SK-N-SH treated with all-trans-retinoic acid at 6 μM for 48 hours (cell line): ENCODE measurements around the gene RET.

ENCODE experiments used
- ATAC-seq: fragments of 200-7000 bp; cut with Tn5 transposase; 3 replicates; pipeline ENCODE4 v1.9.1; 2020; ENCODE audit warnings: mild to moderate bottlenecking, moderate library complexity
- ARNTL ChIP-seq: fragments of 450-650 bp; formaldehyde crosslinking; IDR thresholded peaks from 2 replicates; pipeline ENCODE4 v1.5.0; 2020; ENCODE audit warnings: low read depth, mild to moderate bottlenecking, moderate library complexity, borderline replicate concordance
- BACH2 ChIP-seq: fragments of 250-450 bp; sonication (Bioruptor Pico); IDR thresholded peaks from 2 replicates; pipeline ENCODE4 v1.9.0; 2021; ENCODE audit warnings: mild to moderate bottlenecking, borderline replicate concordance
- CREB5 ChIP-seq: fragments of 250-450 bp; sonication (Bioruptor Pico); IDR thresholded peaks from 2 replicates; pipeline ENCODE4 v1.5.1; 2020; ENCODE audit warnings: low read depth, mild to moderate bottlenecking, moderate library complexity
- CSDC2 ChIP-seq: fragments of 250-450 bp; sonication (Bioruptor Pico); IDR thresholded peaks from 2 replicates; pipeline ENCODE4 v1.5.0; 2020; ENCODE audit warnings: mild to moderate bottlenecking, moderate library complexity
- CSRNP3 ChIP-seq: fragments of 250-450 bp; sonication (Bioruptor Pico); IDR thresholded peaks from 2 replicates; pipeline ENCODE4 v1.5.1; 2021; ENCODE audit warnings: mild to moderate bottlenecking, moderate library complexity
- ESRRG ChIP-seq: fragments of 250-450 bp; sonication (Bioruptor Pico); IDR thresholded peaks from 2 replicates; pipeline ENCODE4 v1.6.1; 2021; ENCODE audit warnings: mild to moderate bottlenecking
- GLIS3 ChIP-seq: fragments of 250-450 bp; sonication (Bioruptor Pico); IDR thresholded peaks from 2 replicates; pipeline ENCODE4 v1.5.0; 2020; ENCODE audit warnings: mild to moderate bottlenecking, moderate library complexity
- ISL1 ChIP-seq: fragments of 250-450 bp; sonication (Bioruptor Pico); IDR thresholded peaks from 2 replicates; pipeline ENCODE4 v2.1.2; 2022; ENCODE audit warnings: mild to moderate bottlenecking, moderate library complexity
- OSR1 ChIP-seq: fragments of 250-450 bp; sonication (Bioruptor Pico); IDR thresholded peaks from 2 replicates; pipeline ENCODE4 v1.8.0; 2022; ENCODE audit warnings: moderate library complexity, mild to moderate bottlenecking, inconsistent platforms
- PATZ1 ChIP-seq: fragments of 250-450 bp; sonication (Bioruptor Pico); IDR thresholded peaks from 2 replicates; pipeline ENCODE4 v1.8.0; 2020; ENCODE audit warnings: mild to moderate bottlenecking, moderate library complexity, borderline replicate concordance
- PPARA ChIP-seq: fragments of 250-450 bp; sonication (Bioruptor Pico); IDR thresholded peaks from 2 replicates; pipeline ENCODE4 v1.5.0; 2020; ENCODE audit warnings: mild to moderate bottlenecking, borderline replicate concordance
- RARB ChIP-seq: fragments of 250-450 bp; sonication (Bioruptor Pico); IDR thresholded peaks from 2 replicates; pipeline ENCODE4 v1.8.0; 2021; ENCODE audit warnings: mild to moderate bottlenecking, moderate library complexity
- TCF4 ChIP-seq: fragments of 250-450 bp; sonication (Bioruptor Pico); IDR thresholded peaks from 2 replicates; pipeline ENCODE4 v1.8.0; 2021; ENCODE audit warnings: mild to moderate bottlenecking, moderate library complexity, borderline replicate concordance
- TOX ChIP-seq: fragments of 250-450 bp; sonication (Bioruptor Pico); IDR thresholded peaks from 2 replicates; pipeline ENCODE4 v1.8.0; 2021; ENCODE audit warnings: mild to moderate bottlenecking, moderate library complexity, borderline replicate concordance
- TSHZ2 ChIP-seq: fragments of 250-450 bp; sonication (Bioruptor Pico); IDR thresholded peaks from 2 replicates; pipeline ENCODE4 v1.5.0; 2020; ENCODE audit warnings: mild to moderate bottlenecking, moderate library complexity
- ZC3H10 ChIP-seq: fragments of 250-450 bp; sonication (Bioruptor Pico); IDR thresholded peaks from 2 replicates; pipeline ENCODE4 v1.5.1; 2021; ENCODE audit warnings: mild to moderate bottlenecking, moderate library complexity
- ZFP3 ChIP-seq: fragments of 250-450 bp; sonication (Bioruptor Pico); IDR thresholded peaks from 2 replicates; pipeline ENCODE4 v1.5.0; 2020; ENCODE audit warnings: mild to moderate bottlenecking, moderate library complexity
- ZFP30 ChIP-seq: fragments of 450-650 bp; formaldehyde crosslinking; IDR thresholded peaks from 2 replicates; pipeline ENCODE4 v1.5.0; 2022; ENCODE audit warnings: mild to moderate bottlenecking, moderate library complexity
- ZNF565 ChIP-seq: fragments of 450-650 bp; formaldehyde crosslinking; conservative IDR thresholded peaks from 2 replicates; pipeline ENCODE4 v1.5.0; 2020; ENCODE audit warnings: low read depth, mild to moderate bottlenecking, moderate library complexity
- ZNF70 ChIP-seq: fragments of 450-650 bp; formaldehyde crosslinking; IDR thresholded peaks from 2 replicates; pipeline ENCODE4 v1.5.0; 2020; ENCODE audit warnings: mild to moderate bottlenecking, moderate library complexity
- ZNF8 ChIP-seq: fragments of 450-650 bp; formaldehyde crosslinking; IDR thresholded peaks from 2 replicates; pipeline ENCODE4 v1.5.0; 2020; ENCODE audit warnings: mild to moderate bottlenecking, moderate library complexity

RET gene

GRCh38 chr10:43131256-43131655 is 54.4 kb downstream of the RET start:
- ATAC-seq = no peak
- TF ChIP-seq OSR1 (CRISPR knock-in tag) (no peak), TSHZ2 (CRISPR knock-in tag) (no peak), CSDC2 (CRISPR knock-in tag) (no peak), TCF4 (CRISPR knock-in tag) (no peak), ZNF8 (no peak), ESRRG (no peak), GLIS3 (CRISPR knock-in tag) (no peak), BACH2 (no peak), RARB (CRISPR knock-in tag) (no peak), ZNF565 (CRISPR knock-in tag) (no peak), ZFP3 (CRISPR knock-in tag) (no peak), PATZ1 (CRISPR knock-in tag) (no peak), ZFP30 (CRISPR knock-in tag) (no peak), ZC3H10 (CRISPR knock-in tag) (no peak), PPARA (no peak), ZNF70 (CRISPR knock-in tag) (no peak)

- no peak for ATAC-seq
- TF ChIP-seq ZFP30 (CRISPR knock-in tag) = no peak
- TF ChIP-seq GLIS3 (CRISPR knock-in tag) = peak; percentile 42; the same call in 1 of the 2 replicates
- no peak for TF ChIP-seq RARB (CRISPR knock-in tag)
These were observed 55.0 kb downstream of the RET start for GRCh38 chr10:43131906-43132305.

- TF ChIP-seq RARB (CRISPR knock-in tag) (no peak), ZC3H10 (CRISPR knock-in tag) (no peak), PPARA (peak; percentile 64), ZFP30 (CRISPR knock-in tag) (no peak), TOX (CRISPR knock-in tag) (no peak), ESRRG (no peak), ISL1 (CRISPR knock-in tag) (no peak), CREB5 (CRISPR knock-in tag) (peak; percentile 56; the same call in 1 of the 2 replicates), OSR1 (CRISPR knock-in tag) (no peak), GLIS3 (CRISPR knock-in tag) (peak; percentile 56), ZFP3 (CRISPR knock-in tag) (no peak), CSDC2 (CRISPR knock-in tag) (no peak), ZNF70 (CRISPR knock-in tag) (no peak), ARNTL (CRISPR knock-in tag) (no peak), BACH2 (no peak), CSRNP3 (CRISPR knock-in tag) (peak; percentile 60; the same call in 1 of the 2 replicates), ZNF8 (no peak), ZNF565 (CRISPR knock-in tag) (peak; percentile 15; the same call in 1 of the 2 replicates), PATZ1 (CRISPR knock-in tag) (no peak), TSHZ2 (CRISPR knock-in tag) (peak; percentile 27; the same call in 1 of the 2 replicates), TCF4 (CRISPR knock-in tag) (no peak)
- TF ChIP-seq, all 23 proteins: peak for 6
- no peak for ATAC-seq
These were observed 56.3 kb downstream of the RET start for GRCh38 chr10:43132867-43133787.
